Measurements from ENCODE around the gene REEP6. TPM values are rescaled to one million over a fixed set of nuclear protein-coding genes. Genes with fewer than 3 reads are reported as not detected.
"Not testable (repeated sequence)": the region's sequence is repeated elsewhere in the genome, so short reads cannot be mapped to it uniquely, and the experiment has no call there.

The REEP6 gene
- polyA plus RNA-seq, 3 donors, result 0.51 to 1.8 (median 0.81) TPM

GRCh38 chr19:1529430-1529816 lies 38.4 kb downstream of the REEP6 start:
- Mint-ChIP-seq H3K27ac (no peak overlapping the region), H3K4me3 (no peak overlapping the region), H3K4me1 (peaks cover 1% of the 10 kb centered on the region), H3K27me3 (ENCODE audit: low read depth in 3 of 3) (peaks cover 14 to 34% (median 16%) of the 10 kb centered on the region in 3 donors), H3K9me3 (peaks cover 0 to 5% (median 3%) of the 10 kb centered on the region in 7 donors), H3K36me3 (peaks cover 0 to 1% of the 10 kb centered on the region in 2 donors)
- Histone ChIP-seq H3K4me3 (replicated peaks in 1 of 3; ENCODE audit: low read depth in 2 of 3, low read length in 3 of 3) (no peak overlapping the region), H3K36me3 (replicated peaks in 1 of 2; ENCODE audit: control insufficient read depth in 1 of 2, insufficient read depth in 2 of 2, low read length in 2 of 2) (no peaks in the 10 kb centered on the region), H3K27ac (ENCODE audit: low read depth in 1 of 2, low read length in 2 of 2) (no peak overlapping the region), H3K4me1 (ENCODE audit: control insufficient read depth in 1 of 2, insufficient read depth in 2 of 2, low read length in 2 of 2) (no peaks in the 10 kb centered on the region), H3K9ac (ENCODE audit: insufficient read depth, low read length, poor library complexity, severe bottlenecking) (no peak overlapping the region), H3K9me3 (replicated peaks in 1 of 2; ENCODE audit: control insufficient read depth in 1 of 2, insufficient read depth in 1 of 2, low read length in 2 of 2) (no peaks in the 10 kb centered on the region), H3K79me2 (ENCODE audit: insufficient read depth, low read length) (no peaks in the 10 kb centered on the region), H3K4me2 (replicated peaks; ENCODE audit: extremely low read depth, low read length, poor library complexity, severe bottlenecking) (no peak overlapping the region), H3K27me3 (ENCODE audit: control insufficient read depth in 2 of 2, insufficient read depth in 2 of 2, low read length in 2 of 2) (peaks cover 4 to 10% of the 10 kb centered on the region in 2 donors), H2AFZ (ENCODE audit: insufficient read depth, low read depth, low read length, poor library complexity, severe bottlenecking) (no peak overlapping the region), H4K20me1 (ENCODE audit: insufficient read depth, low read length) (no peaks in the 10 kb centered on the region)
- 92% methylated on average over 10 of the region's 16 CpGs for WGBS (ENCODE audit: insufficient coverage)
- DNase-seq, result no peak
- TF ChIP-seq CTCF (IDR thresholded peaks at IDR 0.05), result no peak
- intact Hi-C loops (cut with micrococcal nuclease), result no loop called here

- H3K4me3 Mint-ChIP-seq; H3K9ac ChIP-seq (ENCODE audit: insufficient read depth, low read length, poor library complexity, severe bottlenecking); H3K79me2 ChIP-seq (ENCODE audit: insufficient read depth, low read length); H3K4me2 ChIP-seq (replicated peaks; ENCODE audit: extremely low read depth, low read length, poor library complexity, severe bottlenecking); H3K9me3 ChIP-seq (replicated peaks in 1 of 2; ENCODE audit: control insufficient read depth in 1 of 2, insufficient read depth in 1 of 2, low read length in 2 of 2); H3K4me1 ChIP-seq (ENCODE audit: control insufficient read depth in 1 of 2, insufficient read depth in 2 of 2, low read length in 2 of 2); intact Hi-C loops (cut with micrococcal nuclease); H3K36me3 ChIP-seq (replicated peaks in 1 of 2; ENCODE audit: control insufficient read depth in 1 of 2, insufficient read depth in 2 of 2, low read length in 2 of 2); H3K36me3 Mint-ChIP-seq; DNase-seq; H3K4me3 ChIP-seq (replicated peaks in 1 of 3; ENCODE audit: low read depth in 2 of 3, low read length in 3 of 3); H4K20me1 ChIP-seq (ENCODE audit: insufficient read depth, low read length); H3K9me3 Mint-ChIP-seq; H3K27ac ChIP-seq (ENCODE audit: low read depth in 1 of 2, low read length in 2 of 2); H2AFZ ChIP-seq (ENCODE audit: insufficient read depth, low read depth, low read length, poor library complexity, severe bottlenecking); H3K27ac Mint-ChIP-seq; H3K27me3 ChIP-seq (ENCODE audit: control insufficient read depth in 2 of 2, insufficient read depth in 2 of 2, low read length in 2 of 2); H3K4me1 Mint-ChIP-seq: not testable (repeated sequence)
- peaks cover 7 to 22% (median 12%) of the 10 kb centered on the region in 3 donors for H3K27me3 Mint-ChIP-seq (ENCODE audit: low read depth in 3 of 3)
- WGBS (ENCODE audit: insufficient coverage), result 97% methylated on average over 6 of the region's 11 CpGs
Observed at GRCh38 chr19:1530856-1531255, 39.9 kb downstream of the REEP6 start.
